ENCODE data around the gene ADGRA3. TPM values are rescaled to one million over a fixed set of nuclear protein-coding genes. Genes with fewer than 3 reads are reported as not detected.

The ADGRA3 gene
- total RNA-seq, 1 experiment from 2014 or later = 29.0 TPM

- H3K9me3 ChIP-seq (ENCODE audit: low read length) = no peaks in the 10 kb centered on the region
Observed at GRCh38 chr4:22420291-22420690, 95.6 kb downstream of the ADGRA3 start.

GRCh38 chr4:22417408-22417807 is 98.5 kb downstream of the ADGRA3 start:
- Histone ChIP-seq H3K9ac (ENCODE audit: low read length) (no peak overlapping the region), H3K4me2 (ENCODE audit: low read length) (no peak overlapping the region), H3K79me2 (ENCODE audit: low read length) (no peaks in the 10 kb centered on the region), H3K9me2 (replicated peaks; ENCODE audit: low read length) (no peaks in the 10 kb centered on the region), H3K4me1 (ENCODE audit: insufficient read depth, low read length) (peaks cover 9% of the 10 kb centered on the region), H3K27me3 (ENCODE audit: low read length) (no peaks in the 10 kb centered on the region), H4K20me1 (ENCODE audit: low read length) (no peaks in the 10 kb centered on the region), H3F3A (ENCODE audit: low read length, unreplicated experiment) (no peaks in the 10 kb centered on the region), H3K4me3 (ENCODE audit: low read length) (no peak overlapping the region), H3K36me3 (ENCODE audit: low read depth, low read length) (peaks cover 6% of the 10 kb centered on the region; the same call in 1 of the 2 replicates), H3K27ac (ENCODE audit: low read length) (no peak overlapping the region), H2AFZ (ENCODE audit: low read length) (no peak overlapping the region), H3K9me3 (ENCODE audit: low read length) (no peaks in the 10 kb centered on the region)
- no TSS peak for BruUV-seq (replicated peaks)
- TF ChIP-seq EZH2phosphoT487 (IDR thresholded peaks at IDR 0.05; ENCODE audit: borderline replicate concordance, low read length) (no peak), EZH2 (IDR thresholded peaks at IDR 0.05; ENCODE audit: low read length, unreplicated experiment) (no peak)
- TF ChIP-seq, protein P1, sequence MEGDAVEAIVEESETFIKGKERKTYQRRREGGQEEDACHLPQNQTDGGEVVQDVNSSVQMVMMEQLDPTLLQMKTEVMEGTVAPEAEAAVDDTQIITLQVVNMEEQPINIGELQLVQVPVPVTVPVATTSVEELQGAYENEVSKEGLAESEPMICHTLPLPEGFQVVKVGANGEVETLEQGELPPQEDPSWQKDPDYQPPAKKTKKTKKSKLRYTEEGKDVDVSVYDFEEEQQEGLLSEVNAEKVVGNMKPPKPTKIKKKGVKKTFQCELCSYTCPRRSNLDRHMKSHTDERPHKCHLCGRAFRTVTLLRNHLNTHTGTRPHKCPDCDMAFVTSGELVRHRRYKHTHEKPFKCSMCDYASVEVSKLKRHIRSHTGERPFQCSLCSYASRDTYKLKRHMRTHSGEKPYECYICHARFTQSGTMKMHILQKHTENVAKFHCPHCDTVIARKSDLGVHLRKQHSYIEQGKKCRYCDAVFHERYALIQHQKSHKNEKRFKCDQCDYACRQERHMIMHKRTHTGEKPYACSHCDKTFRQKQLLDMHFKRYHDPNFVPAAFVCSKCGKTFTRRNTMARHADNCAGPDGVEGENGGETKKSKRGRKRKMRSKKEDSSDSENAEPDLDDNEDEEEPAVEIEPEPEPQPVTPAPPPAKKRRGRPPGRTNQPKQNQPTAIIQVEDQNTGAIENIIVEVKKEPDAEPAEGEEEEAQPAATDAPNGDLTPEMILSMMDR (conservative IDR thresholded peaks at IDR 0.05; ENCODE audit: low read depth, low read length) = no peak
- POLR2A ChIA-PET (ENCODE audit: unreplicated experiment) = no interaction called here
- CTCF ChIA-PET = no interaction called here
- intact Hi-C loops (cut with micrococcal nuclease) = loop anchor here (5.0 kb wide), 1 partner anchor 85 kb away; no protein-coding TSS in a partner anchor
- DNase-seq = no peak
- no peak for ATAC-seq

More at GRCh38 chr4:22420291-22420690, 95.6 kb downstream of the ADGRA3 start:
- Histone ChIP-seq H3K9ac (ENCODE audit: low read length) (no peak overlapping the region), H2AFZ (ENCODE audit: low read length) (no peak overlapping the region), H3K4me1 (ENCODE audit: insufficient read depth, low read length) (peaks cover 9% of the 10 kb centered on the region), H4K20me1 (ENCODE audit: low read length) (no peaks in the 10 kb centered on the region), H3K36me3 (ENCODE audit: low read depth, low read length) (peaks cover 6% of the 10 kb centered on the region; the same call in 1 of the 2 replicates), H3K9me2 (replicated peaks; ENCODE audit: low read length) (no peaks in the 10 kb centered on the region), H3K79me2 (ENCODE audit: low read length) (no peaks in the 10 kb centered on the region), H3K4me3 (ENCODE audit: low read length) (no peak overlapping the region), H3K27ac (ENCODE audit: low read length) (no peak overlapping the region), H3K4me2 (ENCODE audit: low read length) (no peak overlapping the region), H3K27me3 (ENCODE audit: low read length) (no peaks in the 10 kb centered on the region), H3F3A (ENCODE audit: low read length, unreplicated experiment) (no peaks in the 10 kb centered on the region)
- TF ChIP-seq, protein P1 (conservative IDR thresholded peaks at IDR 0.05; ENCODE audit: low read depth, low read length) = no peak
- TF ChIP-seq EZH2 (IDR thresholded peaks at IDR 0.05; ENCODE audit: low read length, unreplicated experiment) (no peak), EZH2phosphoT487 (IDR thresholded peaks at IDR 0.05; ENCODE audit: borderline replicate concordance, low read length) (no peak)
- ChIA-PET POLR2A (ENCODE audit: unreplicated experiment) (no interaction called here), CTCF (no interaction called here)
- ATAC-seq (no peak), DNase-seq (no peak)
- intact Hi-C loops (cut with micrococcal nuclease) = no loop called here
- BruUV-seq (replicated peaks) = no TSS peak

DNA sequence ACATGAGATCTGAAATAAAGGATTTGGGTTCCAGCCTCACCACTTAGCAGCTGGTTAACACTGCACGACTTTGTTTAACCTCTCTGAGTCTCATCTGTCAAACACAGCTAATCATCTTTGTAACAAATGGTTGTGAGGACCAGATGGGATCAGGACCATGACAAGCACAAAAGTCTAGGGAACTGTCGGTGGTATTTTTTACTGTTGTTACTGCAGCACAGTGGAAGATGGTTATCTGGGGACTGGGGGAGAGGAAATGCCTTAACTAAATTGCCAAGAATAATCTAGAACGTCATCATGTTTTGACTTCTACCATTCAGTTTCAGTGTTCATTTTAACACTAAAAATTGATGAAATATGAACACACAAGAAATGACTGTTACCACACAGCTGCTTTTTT is 99.5 kb downstream of the ADGRA3 start:
- intact Hi-C loops (cut with micrococcal nuclease) = loop anchor here (5.0 kb wide), 1 partner anchor 86 kb away; no protein-coding TSS in a partner anchor
- Histone ChIP-seq H3K4me3 (ENCODE audit: low read length) (no peak overlapping the region), H3K4me1 (ENCODE audit: insufficient read depth, low read length) (peaks cover 9% of the 10 kb centered on the region), H3K9me2 (replicated peaks; ENCODE audit: low read length) (no peaks in the 10 kb centered on the region), H3K36me3 (ENCODE audit: low read depth, low read length) (peaks cover 6% of the 10 kb centered on the region; the same call in 1 of the 2 replicates), H4K20me1 (ENCODE audit: low read length) (no peaks in the 10 kb centered on the region), H3K9ac (ENCODE audit: low read length) (no peak overlapping the region), H3K9me3 (ENCODE audit: low read length) (no peaks in the 10 kb centered on the region), H3K27me3 (ENCODE audit: low read length) (no peaks in the 10 kb centered on the region), H3K27ac (ENCODE audit: low read length) (no peak overlapping the region), H3K79me2 (ENCODE audit: low read length) (no peaks in the 10 kb centered on the region), H3F3A (ENCODE audit: low read length, unreplicated experiment) (no peaks in the 10 kb centered on the region), H2AFZ (ENCODE audit: low read length) (no peak overlapping the region), H3K4me2 (ENCODE audit: low read length) (no peak overlapping the region)
- no TSS peak for BruUV-seq (replicated peaks)
- no peak for DNase-seq
- CTCF ChIA-PET = no interaction called here
- POLR2A ChIA-PET (ENCODE audit: unreplicated experiment) = no interaction called here
- TF ChIP-seq EZH2 (IDR thresholded peaks at IDR 0.05; ENCODE audit: low read length, unreplicated experiment) (no peak), EZH2phosphoT487 (IDR thresholded peaks at IDR 0.05; ENCODE audit: borderline replicate concordance, low read length) (no peak)
- TF ChIP-seq, protein P1 (conservative IDR thresholded peaks at IDR 0.05; ENCODE audit: low read depth, low read length) = no peak
- ATAC-seq = no peak
